Lung microvascular endothelial cell (primary cell): Measurements from ENCODE around the gene CNOT2. TPM values are rescaled to one million over a fixed set of nuclear protein-coding genes. Genes with fewer than 3 reads are reported as not detected.

Experiments used
- DNase-seq, 2 donors: peaks; one replicate each; pipeline versions ENCODE4 v3.0.0 to v3.0.0-alpha.2; 2010; ENCODE audit warnings: low read depth in 2 of 2
- total RNA-seq: library from RNA; depleted of rRNA; stranded (reverse); fragments of >200 nt; gene quantifications from 2 replicates; pipeline ENCODE4 v1.2.1, GENCODE V29; 2014

CNOT2 gene
- total RNA-seq, 1 donor from 2014 or later: 101 TPM

GRCh38 chr12:70251661-70252060 is 8.4 kb downstream of the CNOT2 start:
- DNase-seq: no peak

GRCh38 chr12:70252832-70253231 is 9.6 kb downstream of the CNOT2 start:
- DNase-seq: no peak

GRCh38 chr12:70254225-70254624 is 11.0 kb downstream of the CNOT2 start:
- DNase-seq: no peak

GRCh38 chr12:70254846-70255245 is 11.6 kb downstream of the CNOT2 start:
- DNase-seq: no peak

- DNase-seq: peak in 1 of 2 donors; percentile 31
Measured at GRCh38 chr12:70255311-70255710, 12.1 kb downstream of the CNOT2 start.

- DNase-seq: no peak
Measured at GRCh38 chr12:70258605-70259403, 15.6 kb downstream of the CNOT2 start.

- no peak for DNase-seq
Measured at GRCh38 chr12:70260646-70261045, 17.4 kb downstream of the CNOT2 start.

GRCh38 chr12:70264067-70264867 is 21.0 kb downstream of the CNOT2 start:
- no peak for DNase-seq

- no peak for DNase-seq
Measured at GRCh38 chr12:70265132-70265531, 21.9 kb downstream of the CNOT2 start.

GRCh38 chr12:70267550-70267949 is 24.3 kb downstream of the CNOT2 start:
- peak; percentile 31 to 36 for DNase-seq

- DNase-seq: no peak
Measured at GRCh38 chr12:70268972-70269371, 25.7 kb downstream of the CNOT2 start.

GRCh38 chr12:70270108-70270507 is 26.9 kb downstream of the CNOT2 start:
- DNase-seq: no peak

- no peak for DNase-seq
Measured at GRCh38 chr12:70271025-70271424, 27.8 kb downstream of the CNOT2 start.

- no peak for DNase-seq
Measured at GRCh38 chr12:70272510-70272909, 29.3 kb downstream of the CNOT2 start.

- no peak for DNase-seq
Measured at GRCh38 chr12:70275045-70275444, 31.8 kb downstream of the CNOT2 start.

GRCh38 chr12:70277973-70278372 is 34.7 kb downstream of the CNOT2 start:
- no peak for DNase-seq

GRCh38 chr12:70278945-70279344 is 35.7 kb downstream of the CNOT2 start:
- no peak for DNase-seq

GRCh38 chr12:70283232-70283631 is 40.0 kb downstream of the CNOT2 start:
- DNase-seq: no peak

- DNase-seq: no peak
Measured at GRCh38 chr12:70288817-70289216, 45.6 kb downstream of the CNOT2 start.

GRCh38 chr12:70290116-70290515 is 46.9 kb downstream of the CNOT2 start:
- no peak for DNase-seq

- no peak for DNase-seq
Measured at GRCh38 chr12:70292017-70292776, 49.0 kb downstream of the CNOT2 start.
